Activated CD8-positive, alpha-beta T cell treated with anti-CD3 and anti-CD28 coated beads for 36 hours (primary cell): ENCODE results near the gene CYCS. TPM values are rescaled to one million over a fixed set of nuclear protein-coding genes. Genes with fewer than 3 reads are reported as not detected.

ENCODE experiments used
- ATAC-seq: fragments of 200-7000 bp; cut with Tn5 transposase; one replicate; pipeline ENCODE4 v1.10.0; 2021; ENCODE audit warnings: mild to moderate bottlenecking, moderate library complexity
- CTCF ChIA-PET: fragments of 350-600 bp; sonication (Branson Sonifier 250); formaldehyde crosslinking; loops from one replicate; lab custom pipeline; 2021; ENCODE audit warnings: antibody characterized with exemption; lab: Charles Lee
- POLR2A ChIA-PET: fragments of 350-600 bp; sonication (Branson Sonifier 250); formaldehyde crosslinking; loops from one replicate; lab custom pipeline; 2021; ENCODE audit warnings: antibody characterized with exemption; lab: Charles Lee
- DNase-seq: peaks from one replicate; pipeline ENCODE4 v3.0.0-alpha.2; 2020
- H3K27ac Mint-ChIP-seq: one replicate; pipeline ENCODE4 v1.8.0; 2021; ENCODE audit warnings: mild to moderate bottlenecking, mixed read lengths
- H3K27me3 Mint-ChIP-seq: one replicate; pipeline ENCODE4 v1.8.0; 2021; ENCODE audit warnings: mixed read lengths
- H3K36me3 Mint-ChIP-seq: one replicate; pipeline ENCODE4 v1.8.0; 2021; ENCODE audit warnings: low read depth, mixed read lengths
- H3K4me1 Mint-ChIP-seq: one replicate; pipeline ENCODE4 v1.8.0; 2021; ENCODE audit warnings: low read depth, mixed read lengths
- H3K4me3 Mint-ChIP-seq: one replicate; pipeline ENCODE4 v1.8.0; 2021; ENCODE audit warnings: mild to moderate bottlenecking, moderate library complexity, mixed read lengths
- H3K9me3 Mint-ChIP-seq: one replicate; pipeline ENCODE4 v1.8.0; 2021; ENCODE audit warnings: mixed read lengths
- CTCF ChIP-seq: fragments of 200-600 bp; IDR thresholded peaks from one replicate; pipeline ENCODE4 v1.8.0; 2022; ENCODE audit warnings: antibody characterized with exemption, mild to moderate bottlenecking
- intact Hi-C: fragments of 100-400 bp; cut with micrococcal nuclease; formaldehyde crosslinking; loops from one replicate; pipeline ENCODE4 v1.10.0; 2022
- total RNA-seq, 2 experiments: library from RNA; stranded (reverse); gene quantifications; one replicate each; pipeline ENCODE4 v1.2.3, GENCODE V29; 2021

Gene CYCS
- total RNA-seq, 2 experiments from 2014 or later, result 266 TPM

- no peak for TF ChIP-seq CTCF
- intact Hi-C loops, result no loop called here
- H3K27me3 Mint-ChIP-seq, result no peaks in the 10 kb centered on the region
- no peak overlapping the region for H3K27ac Mint-ChIP-seq
- ATAC-seq (no peak), DNase-seq (no peak)
- POLR2A ChIA-PET, result no interaction called here
- H3K4me3 Mint-ChIP-seq, result no peak overlapping the region
- CTCF ChIA-PET, result no interaction called here
- no peaks in the 10 kb centered on the region for H3K9me3 Mint-ChIP-seq
- no peaks in the 10 kb centered on the region for H3K36me3 Mint-ChIP-seq
- H3K4me1 Mint-ChIP-seq, result no peaks in the 10 kb centered on the region
Measured at GRCh38 chr7:25143763-25144162, 18.7 kb upstream of the CYCS start.

GRCh38 chr7:25139536-25139935, 14.5 kb upstream of the CYCS start:
- H3K27ac Mint-ChIP-seq, result no peak overlapping the region
- ATAC-seq (no peak), DNase-seq (no peak)
- TF ChIP-seq CTCF, result no peak
- no peaks in the 10 kb centered on the region for H3K4me1 Mint-ChIP-seq
- intact Hi-C loops, result no loop called here
- H3K36me3 Mint-ChIP-seq, result no peaks in the 10 kb centered on the region
- ChIA-PET CTCF (interaction anchor here (1.5 kb wide), 1 partner anchor 46 kb away, joined by 3 read pairs; no protein-coding TSS in a partner anchor), POLR2A (interaction anchor here (1.9 kb wide), 1 partner anchor 15 kb away, joined by 7 read pairs; the partner anchor contains the start of gene CYCS)
- H3K4me3 Mint-ChIP-seq, result no peak overlapping the region
- no peaks in the 10 kb centered on the region for H3K9me3 Mint-ChIP-seq
- no peaks in the 10 kb centered on the region for H3K27me3 Mint-ChIP-seq

- POLR2A ChIA-PET, result interaction anchor here (1.2 kb wide), 1 partner anchor 9 kb away, joined by 5 read pairs; the partner anchor contains the start of gene CYCS
Measured at GRCh38 chr7:25134358-25135010, 9.4 kb upstream of the CYCS start.

GRCh38 chr7:25132430-25132829, 7.4 kb upstream of the CYCS start:
- H3K27me3 Mint-ChIP-seq, result no peaks in the 10 kb centered on the region
- no peak overlapping the region for H3K4me3 Mint-ChIP-seq
- no peaks in the 10 kb centered on the region for H3K9me3 Mint-ChIP-seq
- TF ChIP-seq CTCF, result no peak
- POLR2A ChIA-PET, result no interaction called here
- CTCF ChIA-PET, result interaction anchor here (1.7 kb wide), 1 partner anchor 13 kb away, joined by 5 read pairs; no protein-coding TSS in a partner anchor
- no peak overlapping the region for H3K27ac Mint-ChIP-seq
- H3K36me3 Mint-ChIP-seq, result no peaks in the 10 kb centered on the region
- H3K4me1 Mint-ChIP-seq, result peaks cover 4% of the 10 kb centered on the region
- no peak for ATAC-seq
- no peak for DNase-seq
- intact Hi-C loops, result no loop called here

More at GRCh38 chr7:25134358-25135010, 9.4 kb upstream of the CYCS start:
- Mint-ChIP-seq H3K4me3 (no peak overlapping the region), H3K36me3 (no peaks in the 10 kb centered on the region), H3K4me1 (peaks cover 4% of the 10 kb centered on the region), H3K27me3 (no peaks in the 10 kb centered on the region), H3K27ac (no peak overlapping the region), H3K9me3 (no peaks in the 10 kb centered on the region)
- intact Hi-C loops, result no loop called here
- CTCF ChIA-PET, result no interaction called here
- no peak for DNase-seq
- no peak for ATAC-seq
- no peak for TF ChIP-seq CTCF

- no peak for ATAC-seq
- no peaks in the 10 kb centered on the region for H3K27me3 Mint-ChIP-seq
- POLR2A ChIA-PET, result no interaction called here
- no peak for TF ChIP-seq CTCF
- peaks cover 29% of the 10 kb centered on the region for H3K36me3 Mint-ChIP-seq
- H3K4me1 Mint-ChIP-seq, result peaks cover 20% of the 10 kb centered on the region
- CTCF ChIA-PET, result interaction anchor here (0.6 to 2.5 kb wide), 6 partner anchors 9 to 1720 kb away, joined by 3 to 10 read pairs (median 4); a partner anchor contains a TSS
- intact Hi-C loops, result no loop called here
- H3K9me3 Mint-ChIP-seq, result no peaks in the 10 kb centered on the region
- H3K27ac Mint-ChIP-seq, result no peak overlapping the region
- no peak for DNase-seq
- no peak overlapping the region for H3K4me3 Mint-ChIP-seq
Measured at GRCh38 chr7:25126751-25127150, 1.7 kb upstream of the CYCS start.
